ENCODE measurements around the gene UQCRQ. TPM values are rescaled to one million over a fixed set of nuclear protein-coding genes. Genes with fewer than 3 reads are reported as not detected.

UQCRQ gene
- total and polyA plus RNA-seq, 9 of the 15 experiments (the other 6 are each of a cell fraction or from before 2014, with no cell fraction given): 235 to 2,421 (median 883) TPM

- TF ChIP-seq BCLAF1 (IDR thresholded peaks at IDR 0.05; ENCODE audit: borderline replicate concordance in 1 of 2, control insufficient read depth in 1 of 2, low read depth in 2 of 2, low read length in 1 of 2) (no peak), EZH2 (IDR thresholded peaks at IDR 0.05; ENCODE audit: borderline replicate concordance, low read depth, low read length) (no peak), ZKSCAN3 (CRISPR knock-in tag; IDR thresholded peaks at IDR 0.05) (no peak), ZBED1 (IDR thresholded peaks at IDR 0.05) (no peak), HLTF (IDR thresholded peaks at IDR 0.05) (peak; percentile 27; the same call in 1 of the 2 replicates), NCOA4 (IDR thresholded peaks at IDR 0.05; ENCODE audit: partially characterized antibody) (no peak), ATF2 (CRISPR knock-in tag; IDR thresholded peaks at IDR 0.05) (0 out of 2 replicates have a peak, but pooled peaks have one; percentile 32), DMBX1 (CRISPR knock-in tag; IDR thresholded peaks at IDR 0.05; ENCODE audit: borderline replicate concordance) (peak; percentile 77), HNRNPK (IDR thresholded peaks at IDR 0.05; ENCODE audit: low read depth, low read length, poor library complexity, severe bottlenecking) (no peak), SMAD1 (IDR thresholded peaks at IDR 0.05; ENCODE audit: low read depth, low read length, partially characterized antibody) (peak; percentile 59), POLR2B (IDR thresholded peaks at IDR 0.05; ENCODE audit: low read depth, partially characterized antibody) (peak; percentile 82), TAF1 (IDR thresholded peaks at IDR 0.05; ENCODE audit: control insufficient read depth, extremely low read depth, insufficient read depth, low read length, severe bottlenecking) (peak; percentile 87), GTF3C2 (IDR thresholded peaks at IDR 0.05; ENCODE audit: borderline replicate concordance, extremely low read depth, insufficient read length) (no peak)
- TF ChIP-seq, protein P1, sequence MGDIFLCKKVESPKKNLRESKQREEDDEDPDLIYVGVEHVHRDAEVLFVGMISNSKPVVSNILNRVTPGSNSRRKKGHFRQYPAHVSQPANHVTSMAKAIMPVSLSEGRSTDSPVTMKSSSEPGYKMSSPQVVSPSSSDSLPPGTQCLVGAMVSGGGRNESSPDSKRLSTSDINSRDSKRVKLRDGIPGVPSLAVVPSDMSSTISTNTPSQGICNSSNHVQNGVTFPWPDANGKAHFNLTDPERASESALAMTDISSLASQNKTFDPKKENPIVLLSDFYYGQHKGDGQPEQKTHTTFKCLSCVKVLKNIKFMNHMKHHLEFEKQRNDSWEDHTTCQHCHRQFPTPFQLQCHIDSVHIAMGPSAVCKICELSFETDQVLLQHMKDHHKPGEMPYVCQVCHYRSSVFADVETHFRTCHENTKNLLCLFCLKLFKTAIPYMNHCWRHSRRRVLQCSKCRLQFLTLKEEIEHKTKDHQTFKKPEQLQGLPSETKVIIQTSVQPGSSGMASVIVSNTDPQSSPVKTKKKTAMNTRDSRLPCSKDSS (IDR thresholded peaks at IDR 0.05; ENCODE audit: low read depth, partially characterized antibody): no peak
- TF ChIP-seq, protein P2, sequence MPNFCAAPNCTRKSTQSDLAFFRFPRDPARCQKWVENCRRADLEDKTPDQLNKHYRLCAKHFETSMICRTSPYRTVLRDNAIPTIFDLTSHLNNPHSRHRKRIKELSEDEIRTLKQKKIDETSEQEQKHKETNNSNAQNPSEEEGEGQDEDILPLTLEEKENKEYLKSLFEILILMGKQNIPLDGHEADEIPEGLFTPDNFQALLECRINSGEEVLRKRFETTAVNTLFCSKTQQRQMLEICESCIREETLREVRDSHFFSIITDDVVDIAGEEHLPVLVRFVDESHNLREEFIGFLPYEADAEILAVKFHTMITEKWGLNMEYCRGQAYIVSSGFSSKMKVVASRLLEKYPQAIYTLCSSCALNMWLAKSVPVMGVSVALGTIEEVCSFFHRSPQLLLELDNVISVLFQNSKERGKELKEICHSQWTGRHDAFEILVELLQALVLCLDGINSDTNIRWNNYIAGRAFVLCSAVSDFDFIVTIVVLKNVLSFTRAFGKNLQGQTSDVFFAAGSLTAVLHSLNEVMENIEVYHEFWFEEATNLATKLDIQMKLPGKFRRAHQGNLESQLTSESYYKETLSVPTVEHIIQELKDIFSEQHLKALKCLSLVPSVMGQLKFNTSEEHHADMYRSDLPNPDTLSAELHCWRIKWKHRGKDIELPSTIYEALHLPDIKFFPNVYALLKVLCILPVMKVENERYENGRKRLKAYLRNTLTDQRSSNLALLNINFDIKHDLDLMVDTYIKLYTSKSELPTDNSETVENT (CRISPR knock-in tag; IDR thresholded peaks at IDR 0.05): no peak
Observed at GRCh38 chr5:132830436-132831094, 35.9 kb upstream of the UQCRQ start, which contains the start of gene SHROOM1 (continued).
